ENCODE measurements around the gene DENND1C.
"Not testable (repeated sequence)": the region's sequence is repeated elsewhere in the genome, so short reads cannot be mapped to it uniquely, and the experiment has no call there.

Gene DENND1C

DNA sequence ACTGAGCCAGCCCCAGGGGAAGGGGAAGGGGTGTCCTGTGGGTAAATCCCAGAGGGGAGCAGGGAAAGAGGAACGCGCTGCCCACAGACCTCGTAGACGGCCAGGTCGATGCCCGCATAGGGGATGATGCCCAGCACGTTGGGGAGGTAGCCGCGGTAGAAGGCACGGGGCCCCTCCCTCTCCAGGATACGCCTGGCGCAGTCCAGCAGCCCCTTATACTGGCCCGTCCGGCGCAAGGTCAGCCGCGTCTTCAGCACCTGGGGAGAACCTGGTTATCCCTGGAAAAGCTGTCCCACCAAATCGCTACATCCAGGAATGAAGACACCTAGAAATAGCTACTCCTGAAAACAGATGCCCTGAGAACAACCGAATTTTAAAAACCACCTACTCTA, 29.4 kb downstream of the DENND1C start:
- no peak for DNase-seq

DNA sequence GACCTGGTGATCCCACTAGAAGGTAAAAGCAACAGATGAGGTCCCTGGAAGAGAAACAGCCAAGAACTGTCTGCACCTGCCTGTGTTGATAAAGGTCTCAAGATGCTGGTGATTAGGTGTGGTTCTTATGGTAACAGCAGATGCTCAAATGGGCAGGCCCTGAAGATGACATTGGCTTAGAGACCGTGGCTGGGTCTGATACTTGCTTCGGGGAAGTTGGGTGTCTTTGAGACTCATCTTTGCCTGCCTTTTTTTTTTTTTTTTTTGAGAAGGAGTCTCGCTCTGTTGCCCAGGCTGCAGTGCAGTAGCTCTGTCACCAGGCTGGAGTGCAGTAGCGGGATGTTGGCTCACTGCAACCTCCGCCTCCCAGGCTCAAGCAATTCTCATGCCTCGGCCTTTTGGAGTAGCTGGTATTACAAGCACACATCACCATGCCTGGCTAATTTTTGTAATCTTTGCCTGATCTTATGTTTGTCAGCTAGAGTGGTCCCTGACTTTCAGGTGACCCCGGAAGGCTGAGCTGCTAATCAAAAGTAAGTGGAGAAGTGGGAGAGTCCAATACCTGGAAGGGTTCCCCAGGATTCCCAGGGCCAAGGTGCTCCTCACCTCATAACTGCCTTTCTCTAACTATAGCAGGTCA, 29.9 kb downstream of the DENND1C start:
- DNase-seq = no peak

DNA sequence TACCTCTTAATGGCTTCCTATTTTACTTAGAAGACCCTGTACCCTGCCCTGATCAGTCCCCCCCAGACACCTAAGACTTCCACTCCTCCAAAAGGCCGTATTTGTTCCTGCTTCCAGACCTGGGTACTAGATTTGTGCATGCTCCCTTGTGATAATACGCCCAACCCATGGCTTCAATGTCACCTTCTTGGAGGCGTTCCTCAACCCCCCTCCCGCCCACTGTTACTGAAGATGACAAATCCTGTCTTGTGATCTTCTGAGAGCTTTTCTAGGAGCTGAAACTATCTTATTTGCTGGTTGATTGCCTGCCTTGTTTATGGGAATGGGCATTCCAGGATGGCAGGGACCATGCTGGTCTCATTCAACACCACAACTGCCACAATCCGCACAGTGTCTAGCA, 31.4 kb downstream of the DENND1C start:
- no peak for DNase-seq

DNA sequence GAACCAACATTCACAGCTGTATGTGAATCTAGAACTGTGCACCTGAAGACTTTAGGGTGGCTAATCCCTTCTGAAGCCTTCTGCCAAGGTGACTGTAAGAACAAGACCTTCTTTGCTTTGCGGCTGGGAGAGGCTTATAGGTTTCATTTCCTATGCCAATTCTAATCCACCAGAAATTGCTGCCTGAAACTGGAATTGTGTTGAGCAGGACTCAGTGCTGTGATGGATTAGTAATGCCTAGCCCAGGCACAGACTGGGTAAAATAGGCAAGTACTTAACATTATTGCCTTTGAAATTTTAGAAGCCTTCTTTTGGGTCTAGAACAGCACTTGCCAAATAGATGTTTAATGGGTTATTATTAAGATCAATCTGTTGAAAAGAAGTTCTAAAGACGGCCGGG, 33.5 kb downstream of the DENND1C start:
- no peak for DNase-seq

DNA sequence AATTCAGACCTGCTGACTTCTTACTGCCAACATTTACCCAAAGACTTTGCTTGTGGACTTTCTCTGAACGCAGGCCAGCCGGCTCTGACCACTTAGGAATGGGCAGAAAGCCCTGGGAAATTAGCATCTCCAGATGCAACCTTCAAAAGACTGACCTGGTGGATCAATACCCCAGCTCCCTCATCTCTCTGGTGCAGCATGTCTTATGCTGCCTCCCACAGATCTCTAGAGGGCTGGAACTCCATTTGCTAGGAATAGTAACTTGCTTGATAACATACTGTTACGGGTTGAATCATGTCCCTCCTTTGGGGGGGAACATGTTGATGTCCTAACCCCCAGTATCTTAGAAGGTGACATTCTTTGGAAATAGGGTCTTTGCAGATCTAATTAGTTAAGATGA, 35.1 kb downstream of the DENND1C start:
- DNase-seq = no peak

DNA sequence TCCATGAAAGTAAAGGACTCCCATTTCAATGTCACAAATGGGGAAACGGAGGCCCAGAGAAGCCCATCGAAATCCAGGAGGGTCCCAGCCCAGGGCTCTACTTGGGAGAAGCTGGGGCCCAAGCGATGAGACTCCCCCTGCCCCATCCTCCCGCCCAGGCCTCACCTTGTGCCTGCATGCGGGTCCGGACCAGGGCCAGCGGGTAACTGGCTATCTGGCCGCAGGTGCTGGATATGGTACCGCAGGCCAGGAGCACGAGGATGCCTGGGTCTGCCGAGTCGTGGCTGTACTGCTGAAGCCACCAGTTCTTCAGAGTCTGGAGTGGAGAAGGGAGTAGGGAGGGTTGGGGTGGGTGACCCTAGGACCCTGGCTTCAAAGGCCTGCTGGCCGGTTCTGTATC, 37.6 kb downstream of the DENND1C start:
- DNase-seq = no peak

DNA sequence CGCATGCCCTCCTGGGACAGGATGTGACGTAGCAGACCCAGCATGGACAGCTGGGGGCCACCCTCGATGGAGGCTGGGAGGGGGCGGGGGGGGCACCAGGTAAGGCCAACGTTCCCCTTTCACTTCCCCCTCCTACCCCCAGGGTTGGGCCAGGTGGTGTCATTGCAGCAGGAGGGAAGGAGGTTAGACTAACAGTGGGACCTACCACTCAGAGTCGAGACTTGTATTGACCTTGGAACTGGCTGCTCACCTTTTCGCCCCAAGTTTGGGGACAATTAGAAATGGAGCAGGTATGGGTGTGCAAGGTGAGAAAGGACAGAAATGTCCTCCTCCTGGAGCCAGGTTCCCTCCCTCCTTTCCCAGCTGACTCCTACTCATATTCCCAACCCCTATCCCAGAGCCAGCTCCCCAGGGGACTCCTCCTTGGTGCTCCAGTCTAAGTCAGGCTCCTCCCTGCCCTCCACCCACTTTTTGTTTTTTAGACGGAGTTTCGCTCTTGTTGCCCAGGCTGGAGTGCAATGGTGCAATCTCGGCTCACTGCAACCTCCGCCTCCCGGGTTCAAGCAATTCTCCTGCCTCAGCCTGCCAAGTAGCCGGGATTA, 39.4 kb downstream of the DENND1C start:
- no peak for DNase-seq

DNA sequence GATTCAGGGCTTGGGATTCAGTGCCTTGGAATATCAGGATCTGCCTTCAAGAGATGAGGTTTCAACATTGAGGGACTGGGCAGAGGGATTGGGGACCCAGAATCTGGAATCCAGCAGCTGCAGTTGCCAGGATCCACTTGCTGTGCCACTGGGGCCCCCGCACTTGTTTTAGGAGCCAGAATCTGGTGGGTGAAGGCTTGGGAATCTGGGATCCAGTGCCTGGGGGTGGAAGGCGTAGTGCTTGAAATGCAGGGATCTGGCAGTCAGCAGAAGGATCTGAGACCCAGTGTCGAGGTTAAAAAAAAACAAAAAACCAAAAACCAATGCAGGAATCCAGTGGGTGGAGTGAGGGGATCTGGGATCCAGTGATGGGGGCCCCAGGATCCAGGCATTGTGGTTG, 40.7 kb downstream of the DENND1C start:
- no peak for DNase-seq

DNA sequence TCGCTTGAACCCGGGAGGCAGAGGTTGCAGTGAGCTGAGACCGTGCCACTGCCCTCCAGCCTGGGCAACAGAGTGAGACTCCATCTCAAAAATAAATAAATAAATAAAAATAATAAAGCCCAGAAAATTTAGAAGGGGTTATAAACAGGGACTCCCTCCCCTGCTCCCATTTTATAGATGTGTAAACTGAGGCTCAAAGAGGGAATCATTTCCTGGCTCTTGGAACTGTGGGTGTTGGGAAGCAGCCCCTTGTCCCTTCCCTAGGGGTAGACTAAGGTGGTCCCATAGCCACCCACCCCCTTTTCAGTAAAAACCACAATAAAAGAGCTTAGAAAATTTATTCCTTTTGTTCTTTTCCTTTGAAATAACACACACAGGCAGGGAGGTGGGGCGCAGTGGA, 41.8 kb downstream of the DENND1C start:
- no peak for DNase-seq

DNA sequence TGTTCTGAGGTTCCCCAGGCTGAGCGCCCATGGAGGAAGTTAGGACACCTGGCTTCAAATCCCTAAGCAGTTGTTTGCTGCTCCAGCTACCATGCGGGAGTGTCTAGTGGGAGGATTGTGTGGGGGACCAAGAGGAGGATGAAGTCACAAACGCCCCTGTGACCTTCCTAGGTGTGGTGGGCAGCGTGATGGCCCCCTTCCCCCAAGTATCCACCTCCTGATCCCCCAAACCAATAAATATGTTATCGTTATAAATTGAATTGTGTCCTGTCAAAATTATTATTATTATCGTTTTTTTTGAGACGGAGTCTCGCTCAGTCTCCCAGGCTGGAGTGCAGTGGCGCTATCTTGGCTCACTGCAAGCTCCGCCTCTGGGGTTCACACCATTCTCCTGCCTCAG, 47.9 kb downstream of the DENND1C start, which contains the start of gene SLC25A41:
Gene SLC25A41, minus strand, starts transcription at position 101 of the 400 bp plus-strand sequence. Its CDS starts 70 bp downstream, at position 31.
- DNase-seq = no peak

DNA sequence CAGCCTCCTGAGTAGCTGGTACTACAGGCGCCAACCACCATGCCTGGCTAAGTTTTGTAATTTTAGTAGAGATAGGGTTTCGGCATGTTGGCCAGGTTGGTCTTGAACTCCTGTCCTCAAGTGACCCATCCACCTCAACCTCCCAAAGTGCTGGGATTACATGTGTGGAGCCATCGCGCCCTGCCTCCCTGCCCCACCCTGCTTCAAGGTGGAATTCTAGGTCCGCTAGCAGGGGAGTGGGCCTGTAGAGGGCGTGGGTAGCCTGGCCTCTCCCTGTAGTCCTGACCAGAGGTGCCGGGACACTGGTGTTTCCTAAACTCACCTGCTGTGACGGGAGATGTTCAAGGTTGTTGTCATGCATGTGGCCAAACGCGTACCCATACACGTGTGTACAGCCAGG, 48.4 kb downstream of the DENND1C start:
- DNase-seq = no peak

DNA sequence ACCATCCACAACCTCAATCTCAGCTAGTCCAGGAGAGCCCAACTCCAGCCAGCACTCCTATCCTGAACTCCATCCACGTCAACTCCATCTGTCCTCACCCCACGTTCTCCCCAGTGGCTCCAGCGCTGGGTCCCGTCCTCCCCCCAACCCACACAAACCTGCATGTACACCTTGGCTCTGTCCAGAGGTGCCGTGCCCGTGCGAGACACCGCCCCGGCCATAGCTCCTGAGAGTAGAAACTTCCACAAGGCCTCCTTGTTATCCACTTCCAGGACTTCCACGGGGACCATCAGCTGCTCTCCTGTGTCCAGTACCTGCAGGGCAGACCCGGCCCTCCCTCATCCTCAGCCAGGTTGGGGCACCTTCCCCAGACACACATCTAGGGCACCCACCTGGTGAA, 49.7 kb downstream of the DENND1C start:
- no peak for DNase-seq

DNA sequence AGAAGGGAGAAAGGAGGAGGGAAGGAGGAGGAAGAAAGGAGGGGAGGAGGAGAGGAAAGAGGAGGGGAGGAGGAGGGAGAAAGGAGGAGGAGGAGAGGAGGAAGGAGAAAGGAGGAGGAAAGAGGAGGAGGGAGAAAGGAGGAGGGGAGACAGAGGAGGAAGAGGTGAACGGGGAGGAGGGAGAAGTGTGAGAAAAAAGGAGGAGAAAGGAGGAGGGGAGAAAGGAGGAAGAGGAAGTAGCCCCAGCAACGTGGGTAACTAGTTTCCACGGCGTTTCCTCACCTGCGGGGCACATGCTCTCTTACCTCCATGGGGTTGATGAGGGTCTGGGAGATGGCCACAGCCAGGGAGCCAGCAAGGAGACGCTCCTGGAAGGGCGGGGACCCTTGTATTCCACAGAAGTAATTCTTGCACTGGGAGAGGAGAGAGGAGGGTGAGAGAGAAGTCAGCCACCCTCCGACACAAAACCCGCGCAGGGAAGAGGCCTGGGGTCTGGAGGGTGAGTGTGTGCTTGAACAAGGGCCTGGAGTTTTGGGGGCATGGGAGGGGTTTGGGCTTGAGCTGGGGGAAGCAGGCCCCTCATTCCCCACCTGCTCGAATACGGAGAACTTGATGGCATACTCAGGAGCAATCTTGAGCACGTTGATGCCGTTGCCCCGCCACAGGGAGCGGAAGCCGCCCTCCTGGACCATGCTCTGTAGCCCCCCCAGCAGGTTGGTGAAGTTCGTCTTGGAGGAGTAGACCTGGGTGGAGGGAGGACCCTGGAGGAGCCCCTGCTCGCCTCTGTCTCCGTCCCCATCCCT, 52.0 kb downstream of the DENND1C start:
- no peak for DNase-seq

DNA sequence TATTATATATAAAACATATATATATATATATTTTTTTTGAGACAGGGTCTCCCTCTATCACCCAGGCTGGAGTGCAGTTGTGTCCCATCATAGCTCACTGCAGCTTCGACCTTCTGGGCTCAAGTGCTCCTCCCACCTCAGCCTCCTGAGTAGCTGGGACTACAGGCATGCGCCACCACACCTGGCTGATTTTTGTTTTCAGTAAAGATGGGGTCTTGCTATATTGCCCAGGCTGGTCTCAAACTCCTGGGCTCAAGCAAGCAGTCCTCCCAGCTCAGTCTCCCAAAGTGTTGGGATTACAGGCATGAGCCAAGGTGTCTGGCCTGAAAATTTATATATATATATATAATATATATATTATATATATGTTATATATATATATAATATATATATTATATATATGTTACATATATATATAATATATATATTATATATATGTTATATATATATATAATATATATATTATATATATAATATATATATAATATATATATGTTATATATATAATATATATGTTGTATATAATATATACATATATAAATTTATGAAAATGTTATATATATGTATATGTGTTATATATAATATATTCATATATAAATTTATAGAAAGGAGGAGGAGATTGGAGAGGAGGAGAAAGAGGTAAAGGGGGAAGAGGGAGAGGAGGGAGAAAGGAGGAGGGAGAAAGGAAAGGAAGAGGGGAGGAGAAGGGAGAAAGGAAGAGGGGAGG, 52.7 kb downstream of the DENND1C start:
- DNase-seq = not testable (repeated sequence)

DNA sequence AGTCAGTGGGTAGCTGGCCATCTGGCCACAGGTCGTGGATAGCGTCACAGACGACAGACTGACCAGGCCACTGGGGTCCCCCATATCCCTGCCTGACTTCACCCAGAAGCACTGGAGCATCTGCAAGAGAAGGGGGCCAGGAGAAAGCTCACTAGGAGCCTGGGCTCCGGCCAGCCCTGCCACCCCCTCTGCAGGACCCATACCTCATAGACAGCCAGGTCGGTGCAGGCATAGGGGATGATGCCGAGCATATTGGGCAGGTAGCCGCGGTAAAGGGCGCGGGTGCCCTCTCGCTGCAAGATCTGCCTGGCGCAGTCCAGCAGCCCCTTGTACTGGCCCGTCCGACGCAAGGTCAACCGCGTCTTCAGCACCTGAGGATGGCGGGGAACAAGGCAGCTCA, 54.5 kb downstream of the DENND1C start:
- DNase-seq = no peak

DNA sequence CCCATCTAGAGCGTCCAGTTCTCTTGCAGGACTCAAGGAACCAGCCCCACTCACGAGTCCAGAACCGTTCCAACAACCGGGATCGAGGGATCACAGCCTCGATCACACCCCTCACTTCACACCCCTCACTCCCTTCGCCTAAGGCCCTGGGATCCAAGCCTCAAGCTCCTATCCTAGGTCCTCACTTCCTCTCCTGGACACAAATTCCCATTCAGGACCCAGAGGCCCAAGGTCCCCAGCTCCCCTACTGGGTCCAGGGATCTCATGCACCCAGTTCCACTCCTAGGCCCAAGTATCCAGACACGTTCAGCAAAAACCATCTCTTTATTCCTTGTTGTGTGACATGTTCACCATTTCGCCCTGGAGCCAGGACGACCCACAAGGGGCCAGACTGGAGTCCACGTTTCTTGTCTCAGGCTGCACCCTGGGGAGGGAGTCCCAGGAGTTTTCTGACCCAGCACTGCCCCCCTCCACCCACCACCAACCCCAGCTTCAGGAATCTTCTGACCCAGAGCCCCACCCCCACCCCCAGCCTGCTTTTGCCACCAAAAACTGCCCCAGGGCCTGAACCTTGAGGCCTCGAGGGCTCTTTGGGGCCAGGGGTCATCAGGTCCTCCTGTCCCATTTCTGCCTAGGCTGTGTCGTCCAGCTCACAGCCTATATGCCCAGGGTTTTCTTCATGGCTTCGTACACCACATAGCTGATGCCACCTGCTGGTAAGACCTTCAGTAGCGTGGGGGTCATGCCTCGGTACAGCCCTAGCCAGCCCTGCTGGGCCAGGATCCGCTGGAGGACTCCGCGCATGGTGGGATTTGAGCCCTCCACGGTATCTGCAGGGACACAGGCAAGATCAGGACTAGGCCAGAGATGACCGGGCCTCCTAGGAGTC, 55.6 kb downstream of the DENND1C start:
- no peak for DNase-seq

DNA sequence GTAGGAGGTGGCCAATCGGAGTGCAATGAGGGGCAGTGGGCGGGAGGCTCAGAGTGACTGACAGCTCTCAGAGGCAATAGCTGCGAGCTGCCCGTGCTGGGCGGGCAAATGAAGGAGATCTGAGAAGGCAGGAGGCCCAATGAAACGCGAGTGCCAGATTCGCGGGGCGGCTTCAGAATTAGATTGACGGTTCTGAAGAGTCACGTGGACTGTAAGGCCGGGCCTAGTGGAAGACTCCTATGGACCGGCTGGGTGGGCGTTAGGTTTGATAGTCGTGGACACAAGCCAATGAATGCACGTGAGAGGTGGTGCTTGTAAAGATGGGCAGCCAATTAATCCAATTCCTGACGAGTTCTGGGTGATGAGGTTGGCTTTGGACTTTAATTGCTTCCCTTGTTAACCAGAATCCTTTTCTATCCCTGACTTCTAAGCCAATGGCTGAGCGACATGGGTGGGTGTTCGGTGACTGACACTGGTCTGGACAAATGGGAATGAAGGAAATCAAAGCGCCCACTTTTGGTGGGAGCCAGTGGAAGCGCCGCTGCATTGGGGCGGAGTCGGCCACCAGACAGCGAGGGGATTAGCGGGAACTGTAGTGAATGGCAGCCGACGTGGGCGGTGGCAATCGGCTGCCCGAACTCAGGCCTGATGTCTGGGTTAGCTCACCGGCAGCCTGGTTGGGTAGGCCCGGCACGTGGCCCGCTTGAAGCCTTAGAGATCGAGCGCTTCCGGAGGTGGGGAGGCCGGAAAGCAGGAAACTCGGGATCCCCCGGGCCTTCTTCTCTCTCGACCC, 56.5 kb downstream of the DENND1C start:
- peak; percentile 100 for DNase-seq

DNA sequence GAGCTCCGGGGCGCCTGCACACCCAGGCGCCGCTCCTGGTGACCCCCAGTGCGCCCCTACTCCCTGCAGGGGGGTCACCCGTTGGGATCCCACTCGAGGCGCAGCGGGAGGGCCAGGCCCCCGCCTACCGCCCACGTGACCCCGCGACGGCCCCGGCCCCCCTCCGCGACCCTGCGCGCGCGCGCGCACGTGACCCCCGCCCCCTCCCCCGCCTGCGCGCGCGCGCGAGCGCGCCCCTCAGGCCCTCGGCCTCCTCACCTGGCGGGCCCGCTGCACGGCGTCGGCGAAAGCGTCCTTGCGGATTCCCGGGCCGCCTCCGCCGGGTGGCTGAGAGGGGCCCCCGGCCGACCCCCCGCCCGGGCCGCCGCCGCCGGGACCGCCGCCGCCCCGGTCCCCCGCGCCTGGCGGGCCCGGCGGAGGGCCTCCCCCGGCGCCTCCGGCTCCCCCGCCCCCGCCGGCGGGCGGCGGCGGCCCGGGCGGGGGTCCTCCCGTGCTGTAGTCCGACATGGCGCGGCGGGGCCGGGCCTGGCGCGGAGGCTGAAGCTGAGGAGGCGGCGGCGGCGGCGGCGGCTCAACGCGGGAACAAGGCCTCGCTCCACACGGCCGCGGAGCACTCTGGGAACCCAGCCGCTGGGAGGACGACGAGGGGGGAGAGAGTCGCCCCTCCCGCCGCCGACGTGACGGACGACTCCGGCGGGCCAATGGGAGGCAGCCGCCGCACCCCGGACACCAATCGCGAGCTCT, 57.2 kb downstream of the DENND1C start, which contains the start of gene KHSRP:
Gene KHSRP, minus strand, starts transcription at position 617 of the 744 bp plus-strand sequence. Its CDS starts 110 bp downstream, at position 507.
- no peak for DNase-seq

DNA sequence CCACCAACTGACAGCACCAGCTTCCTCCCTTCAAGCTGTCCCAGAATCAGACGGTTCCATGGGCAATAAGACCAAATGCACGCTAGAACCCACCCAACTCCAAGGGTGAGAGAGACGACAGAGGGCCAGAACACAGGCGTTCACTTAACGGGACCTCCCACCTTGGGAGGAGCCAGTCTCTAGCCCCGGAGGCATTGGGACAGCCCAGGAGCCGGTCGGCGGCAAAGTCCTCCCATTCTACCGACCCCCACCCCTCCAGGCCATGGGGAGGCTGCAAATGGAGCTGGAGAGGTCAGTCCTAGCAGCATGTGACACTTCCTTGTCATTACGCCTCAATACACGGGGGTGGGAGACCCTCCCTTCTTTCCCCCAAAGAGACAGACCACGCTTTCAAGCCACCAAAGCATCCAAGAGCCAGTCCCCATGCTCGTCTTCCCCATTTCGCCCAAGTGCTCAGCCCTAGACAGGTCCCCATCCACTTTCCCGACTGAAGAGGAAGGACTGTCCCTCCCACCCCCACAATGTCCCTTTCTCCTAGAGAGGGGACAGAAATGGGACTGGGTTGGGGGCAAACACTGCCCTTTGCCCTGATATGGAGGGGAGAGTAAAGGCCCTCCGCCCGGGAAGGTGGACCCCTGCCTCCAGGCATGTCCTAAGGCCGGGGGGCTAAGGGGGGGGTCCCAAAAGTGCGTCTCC, 57.9 kb downstream of the DENND1C start:
- no peak for DNase-seq

Data from NCI-H1092 (cell line).